GM21576 (cell line): Measurements from ENCODE around the gene UNC5B.
"Not testable (repeated sequence)": the region's sequence is repeated elsewhere in the genome, so short reads cannot be mapped to it uniquely, and the experiment has no call there.

Experiments
- ATAC-seq: cut with Tn5 transposase; IDR thresholded peaks from one replicate; pipeline ENCODE4 v1.9.1; 2021; ENCODE audit warnings: mild to moderate bottlenecking, moderate library complexity; ENCODE audit not compliant: unreplicated experiment

Gene UNC5B

DNA sequence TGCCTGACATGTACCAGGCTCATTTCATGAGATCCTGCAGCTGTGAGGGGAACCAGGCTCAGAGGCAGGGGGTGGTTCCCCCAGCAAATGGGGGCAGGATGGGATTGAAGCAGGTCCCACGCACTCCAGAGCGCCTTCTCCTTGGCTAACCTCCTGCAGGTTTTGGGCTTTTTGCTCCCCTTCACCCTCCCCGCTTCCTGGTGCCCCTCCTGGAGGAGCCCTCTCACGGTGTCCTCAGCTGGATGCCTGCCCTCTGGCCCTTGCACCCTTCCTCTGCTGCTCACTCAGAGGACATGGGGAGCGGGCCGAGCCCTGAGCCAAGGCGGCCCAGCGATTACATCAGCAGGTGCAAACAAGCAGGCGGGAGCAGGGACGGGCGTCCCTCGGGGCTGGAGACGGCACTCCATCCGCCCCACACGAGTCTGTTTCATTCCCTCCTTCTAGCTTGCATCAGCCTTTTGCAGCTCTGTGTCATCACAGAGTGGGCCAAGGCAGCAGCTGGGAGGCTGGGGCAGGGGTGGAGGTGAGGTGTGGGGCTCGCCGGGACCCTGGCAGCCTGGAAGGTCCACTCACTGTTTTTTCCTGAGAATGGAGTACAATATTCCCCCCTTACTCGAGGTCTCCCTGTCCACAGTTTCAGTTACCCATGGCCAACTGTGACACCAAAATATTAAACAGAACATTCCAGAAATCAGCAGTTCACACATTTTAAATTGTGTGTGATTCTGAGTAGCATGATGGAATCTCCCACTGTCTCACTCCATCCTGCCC lies 54.0 kb downstream of the UNC5B start:
- ATAC-seq = no peak

DNA sequence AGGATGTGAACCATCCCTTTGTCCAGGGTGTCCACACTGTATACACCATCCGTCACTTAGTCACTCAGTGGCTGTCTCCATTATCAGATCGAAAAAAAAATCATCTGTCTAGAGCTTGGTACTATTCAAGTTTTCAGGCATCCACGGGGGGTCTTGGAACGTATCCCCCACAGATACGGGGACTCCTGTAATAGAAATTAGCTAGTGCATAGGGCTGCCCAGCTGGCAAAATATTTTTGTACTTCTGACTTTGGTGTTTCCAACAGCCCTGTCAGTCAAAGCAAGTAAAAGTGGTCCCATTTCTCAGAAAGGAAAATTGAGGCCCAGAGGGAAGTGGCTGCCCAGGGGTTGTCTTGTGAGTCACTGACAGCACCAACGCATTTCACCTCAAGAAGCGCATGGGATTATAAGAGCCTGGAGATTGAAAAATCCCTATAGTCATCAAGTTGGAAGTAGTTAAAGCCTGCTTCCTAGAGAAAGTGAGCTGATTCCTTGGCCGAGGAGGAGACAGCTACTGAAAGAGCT lies 54.6 kb downstream of the UNC5B start:
- no peak for ATAC-seq

DNA sequence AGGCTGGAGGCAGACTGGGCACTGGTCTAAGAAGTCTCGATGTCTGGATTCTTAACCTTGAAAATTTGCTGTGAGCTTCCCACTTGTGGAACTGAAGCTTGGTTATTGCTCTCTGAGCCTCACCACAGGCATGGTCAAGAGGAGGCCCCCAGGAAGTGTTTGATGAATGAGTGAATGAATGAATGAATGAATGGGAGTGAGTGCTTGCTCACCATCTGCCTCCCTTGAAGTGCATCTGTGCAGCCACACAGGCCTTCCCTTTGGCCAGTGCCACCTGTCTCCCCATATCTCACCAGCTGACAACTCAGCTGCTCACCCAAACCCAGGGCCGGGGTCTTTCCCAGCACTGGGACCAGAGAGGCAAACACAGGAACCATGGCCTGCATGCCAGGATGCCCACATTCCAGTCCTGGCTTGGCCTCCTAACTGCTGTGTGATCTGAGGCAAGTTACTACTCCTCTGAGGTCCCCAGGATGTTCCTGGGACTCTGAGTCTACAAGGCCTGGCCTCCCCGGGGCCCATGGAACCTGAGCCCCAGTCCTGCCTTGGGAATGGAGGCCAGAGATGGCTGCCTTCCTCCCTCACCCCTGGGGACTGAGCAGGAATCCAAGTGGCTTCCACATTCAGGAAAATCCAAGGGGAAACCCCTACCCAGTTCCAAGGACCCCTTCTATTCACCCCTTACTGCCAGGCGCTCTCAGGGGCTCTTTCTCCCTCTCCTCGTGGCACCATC lies 55.3 kb downstream of the UNC5B start:
- ATAC-seq = no peak

DNA sequence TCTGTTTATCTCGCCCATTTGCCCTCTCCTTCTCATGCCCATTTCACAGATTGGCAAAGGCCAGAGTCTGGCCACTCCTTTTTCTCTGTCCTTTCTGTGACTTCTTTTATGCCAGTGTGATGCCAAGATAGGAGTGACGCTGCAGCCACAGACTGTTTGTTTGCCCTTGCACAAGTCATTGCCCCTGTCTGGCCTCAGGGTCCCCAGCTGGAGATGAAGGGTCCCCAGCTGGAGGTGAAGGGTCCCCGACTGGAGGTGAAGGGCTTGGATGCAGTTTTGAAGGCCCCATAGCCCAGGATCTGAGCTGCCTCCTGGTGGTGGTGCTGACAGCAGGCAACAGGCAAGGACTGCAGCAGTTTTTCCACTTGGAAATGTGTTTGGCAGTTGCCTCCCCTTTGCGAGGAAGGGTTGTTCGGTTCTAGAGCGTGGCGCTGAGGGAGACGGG lies 55.9 kb downstream of the UNC5B start:
- ATAC-seq = no peak

DNA sequence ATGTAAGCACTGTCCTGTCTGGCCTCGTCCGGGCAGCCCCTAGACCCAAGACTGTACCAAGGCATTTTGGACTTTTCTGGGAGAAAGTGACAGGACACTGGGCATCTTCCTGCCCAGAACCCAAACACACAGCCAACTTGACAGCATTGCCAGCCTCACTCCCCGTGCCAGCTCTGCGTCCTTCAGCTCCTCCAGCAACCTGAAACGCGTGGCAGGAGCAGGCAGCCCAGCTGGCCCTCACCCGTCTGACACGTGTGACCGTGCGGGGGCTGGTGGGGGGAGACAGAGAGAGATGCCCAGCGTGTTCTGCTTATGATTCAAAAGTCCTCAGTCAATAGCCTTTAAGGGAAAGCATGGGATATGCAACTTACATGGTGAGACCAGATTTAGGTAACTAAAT lies 56.4 kb downstream of the UNC5B start:
- no peak for ATAC-seq

DNA sequence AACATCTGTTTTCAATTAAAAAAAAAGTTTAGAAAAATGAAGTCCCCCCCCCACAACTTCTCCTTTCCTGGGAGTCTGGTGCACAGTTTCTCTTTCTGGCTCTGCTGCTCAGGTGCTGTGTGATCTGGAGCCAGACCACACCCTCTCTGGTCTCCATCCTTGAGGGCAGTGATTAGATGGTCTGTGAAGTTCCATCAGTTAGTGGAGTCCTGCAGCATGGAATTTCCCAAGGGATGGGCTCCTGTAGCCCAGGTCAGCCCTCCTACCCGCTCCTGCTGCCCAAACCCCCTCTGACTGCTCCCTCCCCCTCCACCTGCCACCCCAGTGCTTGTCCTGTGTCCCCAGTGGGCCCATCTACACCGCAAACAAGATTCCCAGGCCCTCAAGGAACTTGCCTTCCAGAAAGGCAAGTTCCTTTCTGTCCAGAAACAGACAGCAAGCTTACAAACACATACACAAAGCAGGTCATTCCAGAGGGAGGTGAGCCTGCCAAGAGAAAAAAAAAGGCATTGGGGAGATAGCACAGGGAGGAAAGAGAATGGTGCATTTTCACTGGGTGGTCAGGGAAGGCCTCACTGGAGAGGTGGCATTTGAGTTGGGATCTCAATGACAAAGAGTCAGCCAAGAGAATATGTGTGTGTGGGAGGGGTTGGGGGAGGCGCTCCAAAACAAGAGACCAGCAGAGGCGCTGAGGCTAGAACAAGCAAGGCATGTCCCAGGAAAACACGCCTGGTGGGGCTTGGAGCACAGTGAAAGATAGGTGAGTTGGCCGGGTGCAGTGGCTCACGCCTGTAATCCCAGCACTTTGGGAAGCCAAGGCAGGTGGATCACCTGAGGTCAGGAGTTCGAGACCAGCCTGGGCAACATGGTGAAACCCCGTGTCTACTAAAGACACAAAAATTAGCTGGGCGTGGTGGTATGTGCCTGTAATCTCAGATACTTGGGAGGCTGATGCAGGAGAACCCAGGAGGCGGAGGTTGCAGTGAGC lies 57.2 kb downstream of the UNC5B start:
- no peak for ATAC-seq

DNA sequence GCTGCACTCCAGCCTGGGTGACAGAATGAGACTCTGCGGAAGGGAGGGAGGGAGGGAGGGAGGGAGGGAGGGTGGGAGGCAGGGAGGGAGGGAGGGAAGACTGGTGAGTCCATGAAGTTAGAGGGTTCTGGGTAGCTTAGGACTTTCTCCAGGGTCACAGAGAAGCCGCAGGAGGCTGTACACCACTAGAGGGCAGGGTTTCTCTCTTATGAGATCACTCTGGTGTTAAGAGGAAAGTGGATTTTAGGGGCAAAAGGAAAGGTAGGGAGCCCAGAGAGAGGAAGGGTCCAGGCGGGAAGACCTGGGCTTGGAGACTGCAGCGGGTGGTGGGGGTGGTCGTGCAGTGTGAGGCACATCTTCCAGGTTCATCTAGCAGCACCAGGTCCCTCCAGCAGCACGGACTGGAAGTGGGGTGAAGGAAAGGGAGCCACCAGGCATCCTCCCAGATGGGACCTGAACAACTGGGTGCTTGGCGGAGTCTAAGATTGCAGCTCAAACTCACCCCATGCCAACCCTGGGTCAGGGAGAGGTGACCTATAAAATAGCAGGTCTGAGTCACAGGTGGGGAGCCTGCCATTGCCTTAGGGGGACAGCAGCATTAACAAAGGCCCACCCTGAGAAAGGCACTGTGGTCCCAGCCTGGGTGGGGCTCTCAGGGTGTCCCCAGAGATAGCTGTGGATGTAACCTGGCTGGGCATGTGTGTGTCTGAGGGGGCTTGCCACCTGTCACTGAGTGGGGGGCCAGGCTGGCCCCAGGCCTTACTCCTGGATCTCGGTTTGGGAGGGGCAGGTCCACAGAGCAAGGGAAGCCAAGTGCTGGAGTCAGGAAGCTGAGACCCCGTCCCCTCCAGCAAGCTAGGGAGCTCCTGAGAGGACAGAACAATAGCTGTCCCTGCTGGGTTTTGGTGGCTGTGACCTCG lies 58.2 kb downstream of the UNC5B start:
- no peak for ATAC-seq

DNA sequence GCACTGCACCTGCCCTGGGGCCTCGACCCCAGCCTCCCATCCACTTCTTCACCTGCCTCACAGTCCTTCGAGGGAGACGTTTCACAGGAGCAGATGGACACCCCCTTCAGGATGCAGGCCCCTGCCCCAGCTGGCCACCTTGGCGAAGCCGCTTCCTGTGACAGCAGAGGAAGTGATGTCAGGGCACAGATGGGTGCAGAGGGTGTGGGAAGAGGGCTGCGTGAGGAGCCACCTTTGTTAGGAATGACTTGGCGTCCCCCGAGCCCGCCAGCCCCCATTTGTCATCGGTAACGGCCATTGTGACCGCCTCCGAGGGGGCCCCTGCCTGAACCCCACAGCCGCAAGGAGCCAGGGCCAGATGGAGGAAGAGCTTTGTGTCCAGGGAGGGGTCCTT lies 59.3 kb downstream of the UNC5B start:
- no peak for ATAC-seq

DNA sequence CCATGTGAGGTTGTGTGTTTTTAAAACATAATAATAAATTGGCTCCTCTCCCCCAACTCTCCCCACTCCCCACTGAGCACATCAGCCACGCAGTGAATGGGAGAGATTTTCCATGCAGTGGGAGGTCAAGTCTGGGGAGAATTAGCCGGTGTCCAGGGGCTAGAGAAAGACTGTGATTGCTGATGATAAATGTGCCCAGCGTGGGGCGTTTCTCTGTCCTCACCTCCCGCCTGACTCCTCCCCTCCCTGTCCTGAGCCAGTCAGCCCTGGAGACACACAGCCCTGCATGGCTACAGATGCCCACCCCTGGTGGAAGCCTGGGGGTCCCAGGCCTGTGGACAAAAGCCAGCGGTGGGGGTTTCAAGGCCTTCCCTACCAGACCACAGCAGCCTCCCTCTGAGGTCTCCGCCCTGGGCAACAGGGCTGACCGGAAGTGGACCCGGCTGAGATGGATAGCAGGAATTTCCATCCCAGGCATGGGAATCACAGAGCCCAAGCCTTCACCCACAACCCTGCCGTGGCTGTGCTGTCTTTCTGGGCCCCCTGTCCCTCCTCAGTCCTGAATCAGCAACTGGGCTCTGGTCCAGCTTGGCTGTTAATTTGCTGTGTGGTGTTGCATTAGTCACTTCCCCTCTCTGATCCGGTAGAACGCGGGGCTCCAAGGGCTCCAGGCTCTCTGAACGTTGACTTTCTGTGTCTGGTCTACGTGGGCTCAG lies 59.8 kb downstream of the UNC5B start:
- no peak for ATAC-seq

DNA sequence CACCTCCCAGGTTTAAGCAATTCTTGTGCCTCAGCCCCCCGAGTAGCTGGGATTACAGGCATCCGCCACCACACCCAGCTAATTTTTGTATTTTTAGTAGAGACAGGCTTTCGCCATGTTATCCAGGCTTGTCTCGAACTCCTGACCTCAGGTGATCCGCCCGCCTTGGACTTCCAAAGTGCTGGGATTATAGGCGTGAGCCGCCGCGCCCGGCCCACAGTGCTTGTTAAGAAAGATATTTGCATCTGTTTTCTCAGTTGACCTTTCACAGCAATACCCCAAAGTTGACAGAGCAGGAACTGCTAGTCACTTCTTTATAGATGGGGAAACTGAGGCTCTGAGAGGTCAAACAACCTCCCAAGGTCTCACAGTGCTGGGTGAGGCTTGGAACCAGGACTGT lies 60.6 kb downstream of the UNC5B start:
- not testable (repeated sequence) for ATAC-seq

DNA sequence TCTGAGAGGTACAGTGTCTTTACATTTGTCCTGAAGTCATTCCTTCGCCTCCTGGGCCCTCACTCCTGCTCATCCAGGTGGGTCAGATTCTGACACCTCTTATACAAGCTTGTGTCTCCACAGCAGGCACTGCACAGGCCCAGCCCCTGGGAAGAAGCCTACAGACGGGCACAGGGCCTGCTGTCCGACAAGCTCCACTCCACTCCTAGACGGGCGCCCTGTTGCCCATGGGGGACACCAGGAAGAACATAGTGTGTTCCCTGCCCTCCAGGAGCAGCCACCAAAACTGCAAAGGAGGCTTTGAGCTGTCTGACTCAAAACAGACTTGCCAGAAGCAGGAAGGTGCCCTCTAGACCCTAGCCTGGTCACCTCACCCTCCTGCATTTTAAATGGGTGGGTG lies 61.1 kb downstream of the UNC5B start:
- ATAC-seq = no peak

DNA sequence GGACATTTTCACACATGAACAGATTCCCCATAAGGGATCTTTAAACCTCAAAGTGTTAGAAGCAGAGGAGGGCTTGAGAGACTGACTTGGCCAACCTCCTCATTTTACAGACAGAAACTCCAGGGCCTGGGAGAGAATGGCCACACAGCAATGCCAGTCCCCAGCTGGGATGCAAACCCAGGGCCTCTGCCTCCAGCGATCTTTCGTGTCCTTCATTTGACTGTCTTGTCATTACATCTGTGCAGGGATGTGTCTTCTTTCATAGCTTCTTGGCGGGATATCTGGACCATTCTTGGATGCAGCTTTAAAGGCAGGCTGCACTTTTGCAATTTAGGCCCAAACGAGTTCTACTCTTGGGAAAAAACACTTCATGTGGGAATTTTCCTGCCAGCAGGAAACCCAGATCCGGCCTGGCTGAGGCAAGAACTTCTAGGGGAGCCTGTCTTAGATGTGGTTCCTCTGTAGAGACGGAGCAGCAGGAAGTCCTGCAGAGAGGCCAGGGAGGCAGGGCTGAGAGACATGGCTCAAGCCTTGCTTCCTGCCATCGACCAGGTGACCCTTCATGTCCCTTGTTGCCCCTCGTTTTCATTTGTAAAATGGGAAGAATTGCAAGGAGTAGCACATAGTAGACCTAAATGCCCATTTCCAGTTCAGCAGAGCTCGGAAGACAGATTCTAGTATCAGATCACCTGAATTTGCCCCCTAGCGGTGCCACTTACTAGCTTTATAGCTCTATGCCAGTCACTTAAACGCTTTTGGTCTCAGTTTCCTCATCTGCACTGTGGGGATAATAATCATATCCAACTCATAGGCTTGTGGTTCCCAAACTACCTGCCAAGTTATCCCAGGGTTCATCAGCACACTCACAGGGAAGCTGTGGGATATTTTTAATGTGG lies 62.8 kb downstream of the UNC5B start:
- no peak for ATAC-seq

DNA sequence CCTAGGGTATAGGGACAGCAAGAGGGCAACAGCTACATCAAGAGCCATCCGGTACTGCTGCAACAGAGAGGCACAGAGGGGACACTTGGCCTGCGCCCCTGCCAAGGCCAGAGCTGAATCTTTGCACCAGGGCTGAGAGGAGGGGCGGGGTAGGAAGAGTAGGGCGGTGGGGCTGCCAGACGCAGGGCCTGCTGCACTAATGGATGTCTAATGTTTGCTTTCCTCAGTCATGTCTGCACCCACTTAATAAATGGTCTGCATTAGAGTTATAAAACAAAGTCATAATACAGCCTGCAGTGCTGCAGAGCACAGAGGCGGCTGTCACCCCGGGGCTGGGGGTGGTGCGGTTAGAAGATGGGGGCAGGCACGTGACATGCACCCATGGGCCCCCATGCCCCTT lies 64.5 kb downstream of the UNC5B start:
- ATAC-seq = no peak

DNA sequence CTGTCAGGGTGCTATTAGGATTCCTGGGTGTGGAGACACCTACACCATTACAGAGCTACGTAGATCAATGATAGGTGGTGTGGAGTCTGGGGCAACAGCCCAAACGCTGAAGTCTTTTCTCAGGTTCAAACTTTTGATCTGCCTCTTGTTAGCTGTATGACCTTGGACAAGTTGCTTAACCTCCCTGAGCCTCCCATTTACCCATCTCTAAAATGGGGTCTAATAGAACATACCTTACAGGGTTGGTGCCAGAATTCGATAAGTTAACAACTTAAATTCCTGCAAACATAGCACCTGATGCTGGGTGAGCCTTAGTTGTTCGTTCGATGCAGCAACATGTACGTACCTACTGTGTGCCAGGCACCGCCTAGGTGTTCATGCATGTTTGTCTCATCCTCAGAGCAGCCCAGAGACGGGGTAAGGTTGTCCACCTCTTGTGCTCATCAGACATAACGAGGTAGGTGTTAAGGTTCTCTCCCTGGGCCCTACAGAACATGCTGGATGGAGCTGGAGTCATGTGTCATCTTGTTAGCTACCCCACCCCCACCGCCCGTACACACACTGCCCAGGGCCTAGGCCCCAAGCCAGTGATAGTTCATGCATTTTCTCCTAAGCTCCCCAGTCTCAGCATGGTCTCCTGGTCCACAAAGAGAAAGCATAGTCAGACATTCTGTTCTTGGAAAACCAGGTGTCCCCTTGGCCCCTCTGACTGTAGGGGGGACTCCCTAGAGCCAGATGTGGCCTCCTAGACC lies 65.7 kb downstream of the UNC5B start:
- ATAC-seq = no peak

DNA sequence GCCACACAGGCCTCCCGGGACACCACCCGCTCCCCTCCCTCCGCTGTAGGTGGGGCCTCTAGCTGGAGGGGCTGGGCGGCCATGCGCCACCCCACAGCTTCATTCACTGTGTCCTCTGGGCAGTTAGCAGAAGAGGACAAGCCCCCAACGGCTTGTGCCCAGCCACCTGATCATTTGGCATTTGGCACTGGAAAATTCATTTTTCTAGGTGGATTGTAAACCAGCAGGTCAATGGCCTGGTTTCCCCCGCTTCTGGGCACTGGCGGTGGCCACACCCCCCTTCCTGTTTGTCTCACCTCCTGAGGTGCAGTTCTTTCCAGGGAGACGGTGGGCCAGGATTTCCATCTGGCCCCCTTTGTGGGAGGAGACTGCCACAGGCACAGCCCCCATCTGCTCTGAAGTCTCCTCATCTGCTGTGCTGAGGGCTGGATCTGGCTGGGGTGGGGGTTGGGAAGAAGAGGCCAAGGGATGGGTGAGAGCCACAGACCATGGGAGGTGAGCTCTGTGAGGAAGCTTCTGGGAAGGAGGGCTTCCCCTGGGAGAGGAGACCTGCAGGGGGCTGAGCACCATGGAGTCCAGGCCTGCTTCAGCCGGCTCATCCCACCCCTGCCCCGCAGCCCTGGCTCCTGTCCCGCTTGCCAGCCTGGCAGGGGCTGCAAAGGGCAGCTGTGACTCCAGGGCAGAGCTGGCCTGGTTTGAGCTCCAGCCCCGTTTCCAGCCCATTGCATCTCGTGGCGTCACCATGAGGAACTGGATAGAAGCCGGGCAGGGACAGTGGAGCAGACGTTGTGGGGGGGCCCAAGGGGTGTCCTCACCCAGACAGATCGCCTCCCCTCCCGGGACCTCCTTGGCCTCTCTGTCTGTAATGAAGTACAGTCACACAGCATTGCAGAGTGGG lies 66.6 kb downstream of the UNC5B start:
- ATAC-seq = no peak

DNA sequence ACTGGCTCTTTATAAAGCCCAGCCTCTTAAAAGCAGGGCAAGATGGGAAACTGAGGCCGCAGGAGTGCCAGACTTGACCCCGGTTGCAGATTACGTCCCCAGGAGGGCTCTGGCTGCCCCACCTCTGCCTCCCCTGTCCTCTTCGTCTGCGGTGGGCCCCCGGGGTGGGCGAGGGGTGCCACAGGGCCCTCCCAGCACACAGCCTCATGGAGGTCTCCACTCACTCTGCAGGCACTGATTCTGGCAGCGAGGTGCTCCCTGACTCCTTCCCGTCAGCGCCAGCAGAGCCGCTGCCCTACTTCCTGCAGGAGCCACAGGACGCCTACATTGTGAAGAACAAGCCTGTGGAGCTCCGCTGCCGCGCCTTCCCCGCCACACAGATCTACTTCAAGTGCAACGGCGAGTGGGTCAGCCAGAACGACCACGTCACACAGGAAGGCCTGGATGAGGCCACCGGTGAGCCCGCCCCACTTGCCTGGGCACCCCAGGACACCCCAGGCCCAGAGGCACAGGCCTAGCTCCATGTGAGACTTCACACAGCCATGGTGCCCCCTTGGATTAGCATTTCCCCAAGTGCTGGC lies 67.3 kb downstream of the UNC5B start:
- no peak for ATAC-seq
